Endothelial cell of umbilical vein (primary cell): ENCODE results near the gene SHISA8. TPM values are rescaled to one million over a fixed set of nuclear protein-coding genes. Genes with fewer than 3 reads are reported as not detected.

Experiments
- Bru-seq: library from RNA; stranded (reverse); fragments of 400-500 nt; gene quantifications from one replicate; lab custom pipeline; 2021; lab: Mats Ljungman, UMichigan
- BruChase-seq, 2 experiments: library from RNA; stranded (reverse); fragments of 400-500 nt; gene quantifications; one replicate each; lab custom pipeline; 2021; lab: Mats Ljungman, UMichigan
- BruUV-seq: library from RNA; stranded (reverse); fragments of 400-500 nt; replicated peaks from 2 replicates; lab custom pipeline; 2021; lab: Mats Ljungman, UMichigan
- CTCF ChIA-PET: fragments of 300-600, 350-600 bp; sonication (Branson Sonifier 250); formaldehyde crosslinking; loops from one replicate; lab custom pipeline; 2021; ENCODE audit warnings: antibody characterized with exemption, inconsistent platforms; lab: Charles Lee
- POLR2A ChIA-PET: fragments of 300-600, 350-600 bp; sonication (Branson Sonifier 250); formaldehyde crosslinking; loops from one replicate; lab custom pipeline; 2021; ENCODE audit warnings: antibody characterized with exemption, inconsistent platforms; lab: Charles Lee
- DNase-seq: peaks from one replicate; pipeline ENCODE4 v3.0.0-alpha.2; 2011; ENCODE audit warnings: low read depth, low spot score
- FAIRE-seq: peaks from 2 replicates; lab custom pipeline; 2011; peaks lifted over from hg19 to GRCh38; lab: Jason Lieb, UNC
- H2AFZ ChIP-seq: 2 replicates; pipeline ENCODE4 v1.6.0; 2012; ENCODE audit warnings: low read depth, low read length, control low read depth, inconsistent platforms
- H3K27ac ChIP-seq: 2 replicates; pipeline ENCODE4 v1.5.1; 2011; ENCODE audit warnings: low read depth, mild to moderate bottlenecking, control low read depth, low read length, moderate library complexity; ENCODE audit not compliant: insufficient read depth
- H3K27me3 ChIP-seq, 2 experiments: 2 replicates each; pipeline versions ENCODE4 v1.6.0 to v1.6.1; 2011; ENCODE audit warnings: low read length in 2 of 2, mixed read lengths in 1 of 2; ENCODE audit not compliant: control insufficient read depth in 2 of 2, insufficient read depth in 2 of 2
- H3K36me3 ChIP-seq, 2 experiments: 2 replicates in 1 of 2; 3 replicates in 1 of 2; pipeline ENCODE4 v1.5.1; 2011; ENCODE audit warnings: low read length in 2 of 2, mild to moderate bottlenecking in 1 of 2, moderate library complexity in 1 of 2; ENCODE audit not compliant: control insufficient read depth in 2 of 2, insufficient read depth in 2 of 2; ENCODE audit errors: extremely low read depth in 1 of 2
- H3K4me1 ChIP-seq: 3 replicates; pipeline ENCODE4 v1.5.1; 2011; ENCODE audit warnings: mild to moderate bottlenecking, low read length; ENCODE audit not compliant: control insufficient read depth, insufficient read depth; ENCODE audit errors: extremely low read depth
- H3K4me2 ChIP-seq: 2 replicates; pipeline ENCODE4 v1.6.1; 2011; ENCODE audit warnings: low read length, control low read depth, mixed read lengths; ENCODE audit not compliant: insufficient read depth
- H3K4me3 ChIP-seq, 3 experiments: fragments of 200-600 bp in 1 of 3; sonication (generic), shearing (Covaris generic) in 1 of 3; replicated peaks in 1 of 3; 2 replicates each; pipeline ENCODE4 v1.5.1; 2011 to 2016; ENCODE audit warnings: control low read depth in 3 of 3, low read length in 3 of 3, mild to moderate bottlenecking in 2 of 3, inconsistent platforms in 1 of 3, low read depth in 1 of 3, moderate library complexity in 1 of 3; ENCODE audit not compliant: insufficient read depth in 1 of 3
- H3K79me2 ChIP-seq: 2 replicates; pipeline ENCODE4 v1.6.0; 2012; ENCODE audit warnings: low read length, inconsistent platforms; ENCODE audit not compliant: control insufficient read depth, insufficient read depth
- H3K9ac ChIP-seq: replicated peaks from 2 replicates; pipeline ENCODE3; 2011; ENCODE audit warnings: low read length, control low read depth; ENCODE audit not compliant: insufficient read depth; ENCODE audit errors: extremely low read depth
- H3K9me1 ChIP-seq: replicated peaks from 3 replicates; pipeline ENCODE4 v1.6.0; 2011; ENCODE audit warnings: mild to moderate bottlenecking, low read length; ENCODE audit not compliant: control insufficient read depth, insufficient read depth; ENCODE audit errors: extremely low read depth
- H3K9me3 ChIP-seq: replicated peaks from 2 replicates; pipeline ENCODE4 v1.5.1; 2012; ENCODE audit warnings: low read length, inconsistent platforms; ENCODE audit not compliant: control insufficient read depth, insufficient read depth
- H4K20me1 ChIP-seq: replicated peaks from 2 replicates; pipeline ENCODE3; 2011; ENCODE audit warnings: mild to moderate bottlenecking, low read length; ENCODE audit not compliant: control insufficient read depth, insufficient read depth; ENCODE audit errors: extremely low read depth
- CTCF ChIP-seq, 2 donors: IDR thresholded peaks; 1 replicate in 1 of 2; 2 replicates in 1 of 2; pipeline ENCODE4 v1.5.1; 2011; ENCODE audit warnings: low read length in 2 of 2, mild to moderate bottlenecking in 2 of 2, moderate library complexity in 2 of 2, control low read depth in 1 of 2, inconsistent platforms in 1 of 2, low read depth in 1 of 2; ENCODE audit not compliant: insufficient read depth in 1 of 2; ENCODE audit errors: extremely low read depth in 1 of 2
- EZH2 ChIP-seq: IDR thresholded peaks from 2 replicates; pipeline ENCODE4 v1.6.1; 2012; ENCODE audit warnings: borderline replicate concordance, low read depth, mild to moderate bottlenecking, moderate library complexity, low read length, inconsistent platforms; ENCODE audit not compliant: severe bottlenecking
- FOS ChIP-seq: IDR thresholded peaks from 2 replicates; pipeline ENCODE4 v1.6.1; 2011; ENCODE audit warnings: mild to moderate bottlenecking, low read length, moderate library complexity, borderline replicate concordance; ENCODE audit not compliant: insufficient read depth
- GATA2 ChIP-seq: IDR thresholded peaks from 2 replicates; pipeline ENCODE4 v1.7.0; 2011; ENCODE audit warnings: low read depth, mild to moderate bottlenecking, moderate library complexity, mixed read lengths, low read length; ENCODE audit not compliant: insufficient read length, insufficient read depth
- JUN ChIP-seq: IDR thresholded peaks from 2 replicates; pipeline ENCODE4 v1.6.1; 2011; ENCODE audit warnings: borderline replicate concordance, low read depth; ENCODE audit not compliant: insufficient read length, insufficient read depth
- MAX ChIP-seq: IDR thresholded peaks from 2 replicates; pipeline ENCODE4 v1.6.1; 2011; ENCODE audit not compliant: insufficient read depth, insufficient read length
- MYC ChIP-seq: IDR thresholded peaks from one replicate; pipeline ENCODE4 v1.6.1; 2011; ENCODE audit warnings: mild to moderate bottlenecking, low read depth, low read length
- POLR2A ChIP-seq: IDR thresholded peaks from 2 replicates; pipeline ENCODE4 v1.6.1; 2012; ENCODE audit warnings: low read depth, mild to moderate bottlenecking, control low read depth, low read length
- POLR2AphosphoS5 ChIP-seq: IDR thresholded peaks from 2 replicates; pipeline ENCODE4 v1.6.1; 2012; ENCODE audit warnings: low read depth, mild to moderate bottlenecking, control low read depth, low read length, moderate library complexity; ENCODE audit not compliant: insufficient read depth
- dilution Hi-C: fragments of 300-500 bp; cut with MboI; formaldehyde crosslinking; loops from one replicate; pipeline ENCODE4 v1.15.0; 2019; ENCODE audit warnings: low sequenced_read_pairs; ENCODE audit not compliant: extremely low pct_ligation_motif_present
- intact Hi-C: fragments of 100-400 bp; cut with micrococcal nuclease; formaldehyde crosslinking; loops from one replicate; pipeline ENCODE4 v1.10.0; 2022
- long read RNA-seq: library from polyadenylated mRNA; stranded (forward); transcript quantifications from one replicate; pipeline ENCODE4 v2.0.0, GENCODE V29; 2021
- polyA minus RNA-seq, 3 experiments: library from RNA; depleted of rRNA, polyadenylated mRNA; stranded (reverse); fragments of >200 nt; gene quantifications; 1 replicate in 1 of 3; 2 replicates in 2 of 3; pipeline ENCODE4 v1.2.3, GENCODE V29; 2011
- polyA plus RNA-seq, 4 experiments: library from polyadenylated mRNA; depleted of rRNA in 3 of 4; stranded (reverse) in 3 of 4; unstranded in 1 of 4; fragments of >200 nt; gene quantifications; 2 replicates each; pipeline versions ENCODE4 v1.2.1 to v1.2.3, GENCODE V29; 2011 to 2012; ENCODE audit warnings: missing spikeins in 1 of 4
- total RNA-seq: library from RNA; stranded (reverse); gene quantifications from 2 replicates; pipeline ENCODE4 v1.2.3, GENCODE V29; 2021

Gene SHISA8
- total RNA-seq, result not detected in 2 replicates
- not detected in 2 replicates for polyA plus RNA-seq
- not detected in 2 replicates for polyA plus RNA-seq (2011; cell fraction: cytosol; rRNA removed)
- not detected in 2 replicates for polyA plus RNA-seq (2011; cell fraction: nucleus; rRNA removed)
- not detected in 2 replicates for polyA plus RNA-seq (2012)
- not detected in 2 replicates for polyA minus RNA-seq
- not detected for polyA minus RNA-seq (2011; cell fraction: cytosol; rRNA and poly(A)+ RNA removed)
- not detected in 2 replicates for polyA minus RNA-seq (2011; cell fraction: nucleus; rRNA and poly(A)+ RNA removed)
- not detected for Bru-seq, nascent RNA
- BruChase-seq, experiment 1, labeled RNA remaining after a 6-hour chase, result not detected
- BruChase-seq, experiment 2, labeled RNA remaining after a 2-hour chase, result percentile 12 among the genes with signal in this experiment
- long read RNA-seq, result 0 reads

- Histone ChIP-seq H3K9me1 (no peaks in the 10 kb centered on the region), H3K9me3 (no peaks in the 10 kb centered on the region), H3K9ac (no peak within 1 kb of the TSS), H3K27ac (no peak within 1 kb of the TSS), H3K4me2 (no peak within 1 kb of the TSS), H3K4me1 (peaks cover 16% of the 10 kb centered on the region), H4K20me1 (no peaks in the 10 kb centered on the region), H3K36me3 (no peaks in the 10 kb centered on the region), H3K4me3 (no peak within 1 kb of the TSS), H2AFZ (no peak within 1 kb of the TSS), H3K27me3 (peaks cover 53 to 66% of the 10 kb centered on the region in 2 experiments), H3K79me2 (no peaks in the 10 kb centered on the region)
- intact Hi-C loops, result no loop called here
- no TSS peak for BruUV-seq
- ChIA-PET POLR2A (no interaction called here), CTCF (interaction anchor here (0.6 to 2.4 kb wide), 5 partner anchors 8 to 198 kb away, joined by 3 to 14 read pairs (median 9); partner anchors contain the start of gene TNFRSF13C)
- dilution Hi-C loops, result no loop called here
- no peak for TF ChIP-seq POLR2A
- peak; percentile 67 for TF ChIP-seq EZH2
- FAIRE-seq (no peak), DNase-seq (peak; percentile 27)
These were observed at the start of gene SHISA8 for GRCh38 chr22:41915035-41915785. Gene SHISA8, minus strand, starts transcription at chr22:41915074. Its CDS starts 407 bp downstream, at chr22:41914667.

GRCh38 chr22:41964112-41964491 lies 49.2 kb upstream of the SHISA8 start:
- FAIRE-seq, result no peak
- intact Hi-C loops, result no loop called here

More at GRCh38 chr22:41964112-41964491, 49.2 kb upstream of the SHISA8 start:
- Histone ChIP-seq H3K36me3 (no peaks in the 10 kb centered on the region), H3K9me3 (no peaks in the 10 kb centered on the region), H3K4me3 (no peak overlapping the region), H3K27ac (no peak overlapping the region), H4K20me1 (no peaks in the 10 kb centered on the region), H3K9ac (no peak overlapping the region), H3K27me3 (no peaks in the 10 kb centered on the region), H3K4me1 (peaks cover 4% of the 10 kb centered on the region), H3K9me1 (no peaks in the 10 kb centered on the region), H3K79me2 (no peaks in the 10 kb centered on the region), H3K4me2 (no peak overlapping the region), H2AFZ (no peak overlapping the region)
- no peak for TF ChIP-seq JUN
- TF ChIP-seq POLR2AphosphoS5, result no peak
- TF ChIP-seq GATA2, result no peak
- no peak for TF ChIP-seq MAX
- TF ChIP-seq FOS, result no peak
- no peak for TF ChIP-seq MYC
- TF ChIP-seq EZH2, result no peak
- TF ChIP-seq CTCF (IDR thresholded peaks at IDR 0.05; ENCODE audit: extremely low read depth in 1 of 2, insufficient read depth in 1 of 2, low read depth in 1 of 2, low read length in 2 of 2), result no peak
- TF ChIP-seq POLR2A, result no peak
- dilution Hi-C loops, result no loop called here
- CTCF ChIA-PET, result interaction anchor here (0.8 to 5.7 kb wide), 6 partner anchors 10 to 509 kb away, joined by 3 to 83 read pairs (median 4); partner anchors contain the start of gene CENPM
- POLR2A ChIA-PET, result no interaction called here
- BruUV-seq, result no TSS peak
- DNase-seq, result no peak
